Measurements from ENCODE around the gene JAG2.

Gene JAG2

GRCh38 chr14:105213361-105213760, 44.8 kb upstream of the JAG2 start:
- TF ChIP-seq ZEB2 (tag by site-specific recombination; IDR thresholded peaks at IDR 0.05) (no peak), ZNF221 (tag by site-specific recombination; IDR thresholded peaks at IDR 0.05; ENCODE audit: borderline replicate concordance) (no peak), ZNF280C (tag by site-specific recombination; IDR thresholded peaks at IDR 0.05) (no peak), ZNF707 (tag by site-specific recombination; IDR thresholded peaks at IDR 0.05) (no peak), KLF8 (tag by site-specific recombination; IDR thresholded peaks at IDR 0.05) (no peak), ZNF664 (tag by site-specific recombination; IDR thresholded peaks at IDR 0.05) (no peak), ZNF777 (tag by site-specific recombination; IDR thresholded peaks at IDR 0.05; ENCODE audit: borderline replicate concordance) (no peak), ZNF518A (tag by site-specific recombination; conservative IDR thresholded peaks at IDR 0.05; ENCODE audit: low read depth) (no peak), ZNF26 (tag by site-specific recombination; IDR thresholded peaks at IDR 0.05) (no peak), ZBTB6 (tag by site-specific recombination; IDR thresholded peaks at IDR 0.05) (no peak), SP2 (tag by site-specific recombination; IDR thresholded peaks at IDR 0.05) (no peak), ZIC2 (tag by site-specific recombination; IDR thresholded peaks at IDR 0.05) (peak; percentile 62), GLIS1 (tag by site-specific recombination; IDR thresholded peaks at IDR 0.05) (0 out of 2 replicates have a peak, but pooled peaks have one; percentile 45), KLF7 (tag by site-specific recombination; IDR thresholded peaks at IDR 0.05; ENCODE audit: borderline replicate concordance) (no peak)
- ChIA-PET POLR2A (interaction anchor here (1.2 kb wide), 1 partner anchor 12 kb away, joined by 3 read pairs; no protein-coding TSS in a partner anchor), CTCF (interaction anchor here (1.2 to 2.1 kb wide), 2 partner anchors 9 to 138 kb away, joined by 3 to 5 read pairs; no protein-coding TSS in a partner anchor)
- Histone ChIP-seq H3K27ac (ENCODE audit: extremely low read depth, low read depth, low read length) (no peak overlapping the region), H3K4me3 (ENCODE audit: low read depth, low read length) (no peak overlapping the region), H3K9me3 (ENCODE audit: control insufficient read depth, insufficient read depth, low read depth, low read length) (no peaks in the 10 kb centered on the region), H3K36me3 (ENCODE audit: control insufficient read depth in 2 of 2, insufficient read depth in 1 of 2, low read length in 2 of 2) (peaks cover 0 to 63% of the 10 kb centered on the region in 2 experiments; a peak in 1 of 3 replicates), H3K4me1 (ENCODE audit: control insufficient read depth, insufficient read depth, low read length) (no peaks in the 10 kb centered on the region)
